ENCODE data around the gene LOC128125822.

LOC128125822 gene

DNA sequence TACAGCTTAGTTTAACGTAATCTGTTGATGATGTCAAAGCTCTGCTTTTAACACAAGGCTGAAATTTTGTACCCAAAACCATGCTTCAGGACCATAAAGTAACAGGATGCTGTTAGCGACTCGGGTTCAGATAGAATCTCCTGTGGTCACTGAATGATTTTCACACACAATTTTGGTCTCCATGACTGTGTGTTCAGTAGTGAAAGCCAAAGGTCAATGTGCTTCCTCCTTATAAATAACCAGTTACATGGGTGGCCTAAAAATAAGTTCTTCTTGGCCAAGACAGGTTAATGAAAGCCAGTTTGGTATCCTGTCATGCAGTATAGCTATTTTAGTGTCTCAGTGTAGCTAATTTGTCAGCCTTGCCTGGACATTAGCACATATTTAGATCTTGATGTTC, 19.1 kb upstream of the LOC128125822 start:
- WGBS, 3 donors = 64 to 85% (median 82%) methylated on average over 3 of the region's 3 CpGs
- H3K27ac ChIP-seq (ENCODE audit: low read depth, low read length) = no peak overlapping the region

DNA sequence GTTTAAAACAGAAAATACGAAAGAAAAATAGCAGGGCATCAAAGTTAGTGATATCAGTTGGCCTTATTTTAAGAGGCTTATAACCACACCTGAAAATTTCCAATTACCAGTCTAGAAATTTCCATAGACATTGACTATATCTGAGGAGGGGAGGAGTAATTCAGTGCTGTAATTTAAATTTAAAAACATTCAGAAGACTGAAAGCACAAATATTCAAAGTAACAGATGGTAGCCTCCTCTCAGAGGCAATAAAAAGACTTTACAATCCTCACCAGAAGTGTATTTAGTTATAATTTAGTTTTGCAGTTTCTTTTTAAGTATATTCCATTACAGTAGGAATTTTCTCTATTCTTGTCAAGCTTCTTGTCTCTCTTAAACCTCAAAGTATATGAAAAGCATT, 18.4 kb upstream of the LOC128125822 start:
- WGBS, 3 donors = 74 to 81% (median 79%) methylated on average over 1 of the region's 1 CpG
- no peak overlapping the region for H3K27ac ChIP-seq (ENCODE audit: low read depth, low read length)

DNA sequence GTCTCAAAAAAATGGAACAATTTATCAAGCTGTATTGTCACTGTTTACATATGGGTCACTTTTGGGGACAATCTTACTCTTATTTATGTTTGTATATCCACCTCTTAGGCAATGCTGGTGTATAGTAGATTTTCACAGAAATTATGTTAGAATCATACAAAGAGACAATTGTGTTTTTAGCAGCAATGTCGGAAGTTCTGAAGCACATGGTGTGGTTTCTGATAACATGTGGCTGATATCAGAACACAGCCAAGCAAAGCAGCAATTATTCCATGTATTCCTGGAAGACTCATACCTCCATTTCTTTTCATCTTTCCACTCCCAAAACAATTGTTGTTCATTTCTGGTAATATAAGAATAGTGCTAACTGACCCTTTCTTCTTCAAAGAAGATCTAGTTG, 17.5 kb upstream of the LOC128125822 start:
- WGBS, 3 donors = 60 to 91% (median 76%) methylated on average over 1 of the region's 1 CpG
- H3K27ac ChIP-seq (ENCODE audit: low read depth, low read length) = no peak overlapping the region

DNA sequence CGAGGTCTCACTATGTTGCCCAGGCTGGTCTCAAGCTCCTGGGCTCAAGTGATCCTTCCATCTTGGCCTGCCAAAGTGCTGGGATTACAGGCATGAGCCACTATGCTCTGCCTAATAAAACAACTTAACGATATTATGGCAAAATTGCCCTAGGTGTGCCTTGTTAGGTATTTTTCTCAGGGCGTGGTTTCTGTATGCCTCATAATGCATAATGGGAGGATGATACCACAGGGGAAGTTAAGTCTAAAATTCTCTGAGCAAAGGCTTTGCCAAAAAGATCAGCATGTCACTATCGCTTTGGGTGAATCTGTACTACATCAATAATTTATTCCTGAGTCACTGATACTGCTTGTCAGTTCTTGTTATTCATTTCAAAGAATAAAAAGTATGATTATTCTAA, 15.9 kb upstream of the LOC128125822 start:
- H3K27ac ChIP-seq (ENCODE audit: low read depth, low read length) = no peak overlapping the region
- WGBS, 3 donors = 86 to 89% (median 88%) methylated on average over 4 of the region's 4 CpGs

DNA sequence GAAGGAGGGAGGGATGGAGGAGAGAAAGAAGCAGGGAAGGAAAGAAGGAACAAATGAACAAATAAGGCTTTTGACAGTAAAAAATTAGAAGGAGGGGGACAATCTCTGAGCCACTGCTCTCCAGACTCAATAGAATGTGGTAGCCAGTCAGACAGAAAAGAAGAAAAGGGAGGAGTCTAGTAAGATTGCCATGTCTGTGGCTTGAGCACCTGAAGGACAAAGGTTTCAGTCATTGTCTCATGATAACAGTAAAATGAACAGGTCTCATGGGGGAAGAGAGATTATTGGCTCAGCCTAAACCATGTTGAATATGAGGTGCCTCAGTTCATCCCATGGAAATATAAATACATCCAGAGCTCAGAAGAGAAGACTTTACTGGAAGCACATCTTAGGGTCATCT, 14.0 kb upstream of the LOC128125822 start:
- no peak overlapping the region for H3K27ac ChIP-seq (ENCODE audit: low read depth, low read length)

DNA sequence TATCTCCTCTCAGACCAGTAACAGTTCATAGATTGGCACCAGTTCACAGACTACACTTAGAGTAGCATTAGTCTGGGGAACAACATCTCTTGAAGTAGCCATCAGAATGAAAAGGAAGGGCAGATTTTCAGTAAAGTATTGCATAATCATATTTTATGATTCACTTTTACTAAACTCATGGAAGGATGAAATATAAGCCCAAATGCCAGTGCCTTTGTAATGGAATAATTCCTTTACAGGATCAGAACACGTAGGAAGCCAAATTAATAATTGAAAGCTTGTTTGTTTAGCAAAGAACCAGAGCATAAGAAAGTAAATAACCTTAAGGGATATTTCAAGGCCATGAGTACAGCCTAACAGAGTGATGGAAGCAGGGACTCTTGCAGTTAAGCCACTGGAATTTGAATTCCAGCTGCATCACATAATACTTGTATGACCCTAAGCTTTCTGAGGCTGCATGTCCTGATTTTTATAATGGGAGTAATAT, 11.4 kb upstream of the LOC128125822 start:
- WGBS, 3 donors = 22 to 70% (median 60%) methylated on average over 1 of the region's 1 CpG
- no peak overlapping the region for H3K27ac ChIP-seq (ENCODE audit: low read depth, low read length)

DNA sequence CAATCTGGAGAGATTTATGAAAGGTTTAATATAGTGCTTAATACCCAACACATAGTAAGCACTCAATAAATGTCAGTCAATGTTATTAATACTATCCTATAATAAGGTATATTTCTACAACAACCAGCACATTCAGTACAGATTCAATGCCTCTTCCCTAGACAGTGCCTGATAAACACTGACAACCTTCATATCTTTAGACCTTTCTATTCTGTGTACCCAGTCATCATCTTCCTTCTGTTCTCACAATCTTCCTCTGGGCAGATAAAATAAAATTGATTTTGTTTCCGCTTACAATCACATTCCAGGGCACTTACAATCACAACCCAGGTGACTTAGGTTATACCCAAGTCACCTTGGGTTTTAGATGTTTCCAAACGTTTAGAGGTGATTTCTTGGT, 11.0 kb upstream of the LOC128125822 start:
- H3K27ac ChIP-seq (ENCODE audit: low read depth, low read length) = no peak overlapping the region
- 25 to 78% (median 70%) methylated on average over 2 of the region's 2 CpGs for WGBS, 3 donors

DNA sequence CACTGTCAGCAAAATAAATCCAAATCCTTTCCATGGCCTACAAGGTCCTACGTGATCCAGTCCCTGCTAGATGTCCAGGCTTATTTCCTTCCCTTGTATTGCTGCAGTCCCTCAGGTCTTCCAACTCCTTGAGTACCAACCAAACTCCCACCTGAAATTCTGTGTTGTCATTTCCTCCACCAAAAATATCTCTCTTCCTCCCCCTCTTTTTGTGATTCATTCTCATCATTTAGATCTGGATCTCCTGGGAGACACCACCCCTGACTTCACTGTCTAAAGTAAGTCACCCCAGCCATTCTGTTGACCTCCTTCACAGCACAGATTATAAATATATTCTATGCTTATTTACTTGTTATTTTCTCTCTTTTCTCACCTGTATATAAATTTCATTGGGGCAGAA, 9.0 kb upstream of the LOC128125822 start:
- WGBS, 3 donors = 81 to 94% (median 83%) methylated on average over 1 of the region's 1 CpG
- no peak overlapping the region for H3K27ac ChIP-seq (ENCODE audit: low read depth, low read length)

DNA sequence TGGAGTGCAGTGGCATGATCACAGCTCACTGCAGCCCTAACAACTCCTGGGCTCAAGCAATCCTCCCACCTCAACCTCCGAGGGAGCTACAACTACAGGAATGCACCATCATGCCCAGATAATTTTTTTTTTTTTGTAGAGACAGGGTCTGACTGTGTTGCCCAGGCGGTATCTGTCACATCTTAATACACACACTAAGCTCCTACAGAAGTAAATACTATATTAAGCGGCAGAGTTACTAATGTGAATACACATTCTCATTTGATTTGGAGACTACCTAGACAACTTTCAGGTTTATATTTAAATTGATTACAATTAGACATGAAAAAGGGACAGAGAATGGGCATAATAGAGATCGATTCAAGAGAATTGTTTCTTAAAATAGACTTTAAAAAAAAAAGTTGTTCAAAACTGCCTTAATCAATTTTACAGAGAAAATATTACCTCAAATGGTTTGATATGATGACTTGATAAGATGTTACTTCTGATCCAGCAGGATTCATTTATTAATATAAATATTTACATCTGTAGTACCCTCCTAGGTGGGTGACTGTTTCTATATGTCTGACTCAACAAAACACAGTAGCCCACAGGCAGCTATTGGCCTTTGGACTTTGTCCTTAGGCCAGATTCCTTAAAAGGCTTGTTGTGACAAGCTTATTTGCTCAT, 7.1 kb upstream of the LOC128125822 start:
- 49 to 91% (median 86%) methylated on average over 4 of the region's 4 CpGs for WGBS, 3 donors

DNA sequence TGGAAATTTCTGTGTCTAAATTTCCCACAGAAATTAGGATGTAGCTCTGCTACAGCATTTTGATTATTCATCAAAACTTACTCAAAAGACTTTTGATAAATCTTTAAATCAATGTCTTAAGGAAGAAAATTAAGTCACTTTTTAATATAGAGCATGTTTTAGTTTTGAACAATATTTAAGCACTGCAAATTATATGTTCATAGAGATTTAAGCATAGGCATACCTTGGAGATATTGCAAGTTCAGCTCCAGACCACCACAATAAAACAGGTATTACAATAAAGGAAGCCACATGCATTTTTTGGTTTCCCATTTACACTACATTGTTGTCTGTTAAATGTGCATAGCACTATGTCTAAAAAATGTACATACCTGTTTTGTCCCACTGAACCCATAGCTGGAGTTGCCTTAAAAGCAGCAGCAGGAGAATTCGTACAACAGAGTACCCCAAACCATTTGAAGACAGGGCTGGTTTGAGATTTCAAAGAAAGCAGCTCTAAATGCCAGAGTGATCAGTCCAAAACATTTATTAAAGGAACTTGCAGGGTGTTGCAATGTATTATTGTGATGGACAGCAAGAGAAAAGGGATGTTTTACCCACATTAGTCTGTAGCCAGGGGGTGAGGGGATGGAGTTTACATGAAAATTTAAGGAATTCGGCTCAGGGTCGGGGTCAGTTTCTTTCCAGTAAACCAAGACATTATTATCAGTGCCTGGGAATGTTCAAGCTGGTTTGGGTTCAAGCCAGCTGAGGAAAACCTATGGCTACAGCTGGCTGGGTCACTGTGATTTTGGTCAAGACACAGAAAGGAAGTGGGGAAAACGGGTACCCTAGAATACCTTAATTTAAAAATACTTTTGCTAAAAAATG, 6.3 kb upstream of the LOC128125822 start:
- 21 to 51% (median 50%) methylated on average over 4 of the region's 4 CpGs for WGBS, 3 donors
- H3K27ac ChIP-seq (ENCODE audit: low read depth, low read length) = no peak overlapping the region

More for the DNA sequence above, 7.1 kb upstream of the LOC128125822 start:
- no peak overlapping the region for H3K27ac ChIP-seq (ENCODE audit: low read depth, low read length)

DNA sequence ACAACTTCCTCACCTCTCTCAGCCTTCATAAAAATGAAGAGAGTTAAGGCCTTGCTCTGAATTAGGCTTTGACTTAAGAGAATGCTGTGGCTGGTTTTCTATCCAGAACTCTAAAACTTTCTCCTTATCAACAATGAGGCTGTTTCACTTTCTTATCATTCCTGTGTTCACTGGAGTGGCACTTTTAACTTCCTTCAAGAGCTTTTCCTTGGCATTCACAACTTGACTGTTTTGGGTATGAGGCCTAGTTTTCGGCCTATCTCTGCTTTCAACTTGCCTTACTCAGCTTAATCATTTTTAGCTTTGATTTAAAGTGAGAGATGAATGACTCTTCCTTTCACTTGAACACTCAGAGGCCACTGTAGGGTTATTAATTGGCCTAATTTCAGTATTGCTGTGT, 4.3 kb upstream of the LOC128125822 start:
- WGBS, 3 donors = 50 to 94% (median 92%) methylated on average over 1 of the region's 1 CpG
- no peak overlapping the region for H3K27ac ChIP-seq (ENCODE audit: low read depth, low read length)

DNA sequence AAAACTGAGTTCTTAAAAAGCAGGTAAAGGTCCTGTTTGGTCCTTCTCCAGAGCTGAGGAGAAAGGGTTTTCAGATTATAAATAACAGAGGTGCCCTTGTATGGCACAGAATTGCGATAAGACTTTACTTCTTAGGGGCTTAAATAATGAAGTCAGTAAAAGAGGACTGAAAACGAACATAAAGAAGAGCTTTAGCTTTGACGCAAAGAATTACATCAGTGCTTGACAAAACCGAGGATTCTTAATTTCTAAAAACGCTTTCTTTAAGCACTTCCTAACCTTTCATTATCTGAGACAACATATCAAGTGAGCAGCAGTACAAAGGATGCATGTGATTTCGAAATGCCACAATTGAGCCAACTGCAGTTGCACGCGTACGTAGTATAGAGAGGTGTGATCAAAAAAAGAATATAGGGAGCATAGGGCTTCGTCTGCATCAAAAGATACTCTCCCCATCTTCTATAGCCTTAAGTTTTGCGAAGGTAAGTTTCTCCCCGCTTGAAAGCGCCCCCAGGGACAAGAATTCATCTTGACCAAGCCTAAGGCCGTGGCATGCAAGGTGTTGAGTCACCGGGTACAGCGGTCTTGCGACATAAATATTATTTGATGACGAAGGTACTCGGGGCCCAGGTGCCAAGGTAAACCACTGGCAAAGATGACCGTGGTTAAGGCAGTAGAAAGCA, 778 bp upstream of the LOC128125822 start:
- H3K27ac ChIP-seq (ENCODE audit: low read depth, low read length) = no peak overlapping the region
- 9 to 16% (median 16%) methylated on average over 20 of the region's 20 CpGs for WGBS, 3 donors

DNA sequence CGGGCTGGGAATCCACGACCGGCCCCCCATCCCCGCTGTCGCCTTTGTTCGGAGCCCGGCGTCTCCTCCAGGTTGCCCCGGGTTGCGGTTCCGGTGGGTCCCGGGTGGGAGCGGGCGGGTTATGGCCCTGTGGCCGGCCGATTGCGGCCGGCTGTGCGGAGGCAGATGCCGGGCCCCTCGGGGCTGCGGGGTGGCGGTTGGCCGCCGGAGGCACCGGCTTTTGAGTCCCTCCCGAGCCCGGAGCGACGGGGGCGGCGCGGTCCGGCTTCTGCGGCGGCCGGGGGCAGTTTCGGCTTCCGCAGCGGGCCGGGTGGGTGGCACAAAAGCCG, 431 bp downstream of the LOC128125822 start:
- 0 to 1% (median 0%) methylated on average over 36 to 42 of the region's 42 CpGs for WGBS, 3 donors

DNA sequence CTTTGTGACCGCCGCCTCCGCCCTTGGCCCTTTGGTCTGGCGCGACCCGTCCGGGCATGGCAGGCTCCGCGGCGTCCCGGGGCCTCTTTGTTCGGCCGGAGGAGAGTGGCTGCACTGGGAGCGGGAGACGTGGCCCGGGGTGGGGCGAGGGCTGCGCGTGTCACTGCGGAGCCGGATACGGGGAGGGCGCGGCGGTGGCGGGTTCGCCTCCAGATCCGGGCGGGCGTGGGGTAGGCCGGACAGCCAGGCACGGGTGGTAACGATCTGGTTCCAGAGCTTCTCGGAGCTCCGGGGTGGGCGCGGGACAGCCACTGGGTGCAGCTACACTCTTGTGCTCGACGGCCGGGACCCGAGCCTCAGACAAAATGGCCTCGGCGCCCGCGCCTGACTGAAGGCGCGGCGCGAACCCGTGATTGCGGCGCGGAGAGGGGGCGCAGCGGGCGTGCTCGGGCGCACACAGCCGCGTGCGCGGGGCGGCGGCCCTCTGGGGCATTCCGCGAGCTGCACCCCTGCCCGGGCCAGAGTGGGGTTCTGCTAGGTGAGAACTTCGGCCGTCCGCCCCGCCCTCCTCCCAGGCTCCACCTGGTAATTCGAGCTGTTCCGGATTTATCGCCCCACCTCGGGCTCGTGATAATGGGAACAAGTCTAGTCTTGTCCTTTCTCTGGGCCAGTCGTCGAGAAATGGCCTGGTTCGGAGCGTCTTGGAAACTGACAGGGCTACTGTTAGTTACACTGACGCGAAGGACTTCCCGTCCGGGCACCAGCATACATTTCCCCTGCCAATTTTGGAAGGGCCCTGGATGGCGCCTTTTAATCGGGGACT, 1.0 kb downstream of the LOC128125822 start:
- H3K27ac ChIP-seq (ENCODE audit: low read depth, low read length) = peak overlapping the region; percentile 98
- 0 to 1% (median 0%) methylated on average over 73 to 86 of the region's 86 CpGs for WGBS, 3 donors

More for the DNA sequence above, 431 bp downstream of the LOC128125822 start:
- H3K27ac ChIP-seq (ENCODE audit: low read depth, low read length) = peak overlapping the region; percentile 98

DNA sequence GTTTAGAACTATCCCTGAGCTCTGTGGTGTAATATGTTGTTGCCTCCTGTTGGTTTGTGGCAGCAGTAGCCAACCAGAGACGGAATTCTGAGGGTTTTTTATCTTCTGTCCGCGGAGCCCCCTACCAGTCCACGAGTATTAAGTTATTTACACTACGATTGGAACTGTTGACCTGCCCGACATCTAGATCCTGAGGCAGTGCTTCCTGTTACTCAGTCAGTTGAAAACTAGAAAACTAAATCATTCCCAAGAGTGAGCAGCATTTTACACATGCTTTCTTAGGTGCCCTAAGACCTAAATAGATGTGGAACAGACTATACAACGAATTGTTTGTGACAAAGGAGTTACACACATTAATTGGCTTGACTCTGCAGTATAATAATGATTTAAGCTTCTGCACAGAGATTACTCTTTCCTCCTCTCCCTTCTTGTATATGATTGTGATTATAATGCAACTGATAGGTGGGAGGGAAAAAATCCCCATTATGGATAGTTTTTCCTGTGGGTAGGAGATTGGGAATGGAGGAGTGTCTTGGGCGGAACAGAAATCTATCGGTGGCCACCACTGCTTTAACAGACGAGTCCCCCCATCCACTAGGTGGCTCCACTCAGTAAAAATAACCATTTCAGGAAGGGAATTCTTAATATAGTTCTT, 1.7 kb downstream of the LOC128125822 start:
- peak overlapping the region; percentile 98 for H3K27ac ChIP-seq (ENCODE audit: low read depth, low read length)
- 5 to 20% (median 16%) methylated on average over 10 of the region's 10 CpGs for WGBS, 3 donors

DNA sequence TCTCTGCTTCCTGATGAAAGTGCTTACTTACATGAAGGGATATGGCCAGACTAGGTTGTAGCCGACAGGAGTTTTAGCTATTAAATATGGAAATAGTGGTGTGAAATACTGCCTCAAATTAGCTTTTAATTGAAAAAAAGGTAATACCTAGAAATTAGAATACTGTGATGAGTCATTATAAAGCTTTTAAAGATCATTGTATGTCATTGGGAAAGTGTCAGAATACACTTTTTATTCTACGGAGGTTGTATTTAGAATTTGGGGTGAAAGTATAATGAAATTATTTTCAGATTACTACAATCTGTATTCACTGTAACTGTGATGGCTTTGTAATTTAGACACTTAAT, 2.2 kb downstream of the LOC128125822 start:
- WGBS, 3 donors = 29 to 81% (median 80%) methylated on average over 2 of the region's 2 CpGs
- H3K27ac ChIP-seq (ENCODE audit: low read depth, low read length) = no peak overlapping the region

DNA sequence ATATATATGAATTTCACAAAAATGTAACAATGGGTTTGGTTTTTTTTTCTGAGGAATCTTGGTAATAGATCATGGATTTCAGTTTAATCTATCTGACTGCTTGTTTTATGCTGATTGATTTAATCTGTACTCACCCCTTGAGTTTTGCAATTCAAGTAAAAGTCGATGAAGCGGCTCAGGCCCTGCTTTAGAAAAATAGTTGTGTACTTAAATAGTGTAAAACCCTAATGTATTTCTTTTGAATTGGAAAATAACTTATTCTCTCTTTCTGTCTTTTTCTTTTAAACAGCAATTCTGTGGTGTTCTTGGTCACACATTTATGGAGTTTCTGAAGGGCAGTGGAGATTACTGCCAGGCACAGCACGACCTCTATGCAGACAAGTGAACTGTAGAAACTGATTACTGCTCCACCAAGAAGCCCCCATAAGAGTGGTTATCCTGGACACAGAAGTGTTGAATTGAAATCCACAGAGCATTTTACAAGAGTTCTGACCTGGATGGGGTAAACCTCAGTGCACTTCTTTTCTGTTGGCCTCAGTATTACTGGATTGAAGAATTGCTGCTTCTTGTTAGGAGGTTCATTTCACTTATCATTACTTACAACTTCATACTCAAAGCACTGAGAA, 4.0 kb downstream of the LOC128125822 start:
- WGBS, 3 donors = 35 to 97% (median 87%) methylated on average over 3 of the region's 3 CpGs
- H3K27ac ChIP-seq (ENCODE audit: low read depth, low read length) = no peak overlapping the region
